NCI-H524 treated with DMSO at 0.1 percent for 48 hours (cell line): ENCODE measurements around the gene POTEE.
"Not testable (repeated sequence)": the region's sequence is repeated elsewhere in the genome, so short reads cannot be mapped to it uniquely, and the experiment has no call there.

Source experiments
- DNase-seq: peaks from one replicate; lab custom pipeline; 2025; lab: John Stamatoyannopoulos, UW

POTEE gene

GRCh38 chr2:131209030-131209772, at the start of gene POTEE:
TSS of gene POTEE (plus strand) at chr2:131209536. CDS start at chr2:131218403, 8,867 bp downstream.
- DNase-seq, result not testable (repeated sequence)

GRCh38 chr2:131165562-131165961, 43.8 kb upstream of the POTEE start:
- not testable (repeated sequence) for DNase-seq

- no peak for DNase-seq
These were observed 40.8 kb upstream of the POTEE start for GRCh38 chr2:131168538-131168937.

GRCh38 chr2:131178050-131178449, 31.3 kb upstream of the POTEE start:
- DNase-seq, result not testable (repeated sequence)

- not testable (repeated sequence) for DNase-seq
These were observed 30.5 kb upstream of the POTEE start for GRCh38 chr2:131178721-131179418.

GRCh38 chr2:131181451-131181850, 27.9 kb upstream of the POTEE start:
- not testable (repeated sequence) for DNase-seq

GRCh38 chr2:131193421-131193820, 15.9 kb upstream of the POTEE start:
- DNase-seq, result not testable (repeated sequence)

- DNase-seq, result not testable (repeated sequence)
These were observed 13.2 kb upstream of the POTEE start for GRCh38 chr2:131196186-131196585.

- DNase-seq, result no peak
These were observed 8.2 kb upstream of the POTEE start for GRCh38 chr2:131201098-131201497.

GRCh38 chr2:131207839-131208238, 1.5 kb upstream of the POTEE start:
- DNase-seq, result not testable (repeated sequence)

GRCh38 chr2:131209773-131210104, 403 bp downstream of the POTEE start:
- DNase-seq, result not testable (repeated sequence)

GRCh38 chr2:131210434-131211211, 1.3 kb downstream of the POTEE start:
- not testable (repeated sequence) for DNase-seq

- DNase-seq, result not testable (repeated sequence)
These were observed 8.1 kb downstream of the POTEE start for GRCh38 chr2:131217238-131217986.

- DNase-seq, result not testable (repeated sequence)
These were observed 26.5 kb downstream of the POTEE start for GRCh38 chr2:131235543-131236449.
